CD4-positive, alpha-beta T cell treated with Interleukin-17A for 1 hour (primary cell): ENCODE data around the gene FGB.

Source experiments
- DNase-seq: peaks from one replicate; pipeline ENCODE4 v3.0.0-alpha.2; 2020

FGB gene

DNA sequence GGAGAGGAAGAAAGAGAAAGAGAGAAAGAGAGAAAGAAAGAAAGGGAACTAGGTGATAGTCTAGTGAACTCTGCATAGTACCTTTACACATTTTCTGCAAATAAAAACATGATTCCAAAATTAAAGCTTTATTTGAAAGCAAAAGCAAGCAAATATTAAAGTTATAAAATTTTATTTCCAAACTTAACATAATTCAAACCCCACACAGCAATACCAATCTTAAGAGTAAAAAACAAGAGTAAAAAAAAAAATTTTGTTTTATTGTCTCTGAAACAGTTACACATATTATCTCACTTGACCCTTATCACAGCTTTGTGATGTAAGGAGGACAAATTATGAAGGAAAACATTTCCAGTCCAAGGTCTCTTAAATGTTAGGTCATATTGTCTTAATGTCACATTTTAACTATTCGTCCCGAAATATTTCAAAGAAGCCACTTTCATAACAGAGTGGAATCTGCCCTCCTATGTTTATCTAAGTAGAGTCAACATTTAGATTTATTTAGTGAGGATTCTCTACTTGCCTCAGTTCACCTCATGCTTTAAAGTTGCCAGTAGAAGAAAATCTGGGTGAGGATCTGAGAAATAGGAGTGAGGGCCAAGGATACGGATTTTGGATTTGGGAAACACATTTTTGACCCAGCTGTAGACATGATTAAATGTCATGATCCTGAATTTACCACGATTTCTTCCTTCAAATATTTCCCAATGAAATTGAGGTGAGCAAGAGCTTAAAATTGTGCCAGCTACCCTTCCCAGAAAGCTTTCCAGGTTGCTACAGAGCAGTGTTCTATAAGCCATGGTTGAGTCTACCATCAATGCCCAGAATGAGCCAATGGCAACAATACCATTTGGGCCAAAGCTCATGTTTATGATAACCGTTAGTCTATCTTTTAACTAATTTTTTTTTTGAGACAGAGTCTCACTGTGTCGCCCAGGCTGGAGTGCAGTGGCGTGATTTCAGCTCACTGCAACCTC is 35.3 kb downstream of the FGB start:
- DNase-seq: no peak

DNA sequence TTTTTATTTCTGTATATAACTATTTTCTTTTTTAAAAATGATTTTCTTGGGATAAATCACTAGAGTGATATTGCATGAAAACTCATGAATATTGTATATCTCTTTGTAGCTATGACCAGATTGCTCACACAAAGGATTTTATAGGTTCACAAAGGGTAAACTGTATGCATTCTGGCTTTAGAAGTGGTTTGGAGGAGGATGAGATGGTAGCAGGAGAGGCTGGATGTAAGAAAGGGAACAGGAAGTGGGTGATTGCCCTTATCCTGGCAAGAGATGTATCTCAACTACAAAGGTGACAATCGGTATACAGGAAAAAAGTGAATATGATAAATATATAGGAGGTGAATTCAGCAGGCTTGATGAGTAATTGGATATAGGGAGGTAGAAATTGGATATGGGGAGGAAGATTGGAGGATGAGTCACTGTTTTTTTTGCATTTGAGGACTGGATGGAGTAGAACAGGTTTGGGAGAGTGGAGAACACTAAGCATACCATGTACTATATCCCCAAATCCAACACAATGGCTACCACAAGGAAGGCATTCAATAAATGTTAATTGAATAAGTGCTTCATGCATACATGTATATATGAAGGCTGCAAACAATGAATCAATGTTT is 39.7 kb downstream of the FGB start:
- DNase-seq: no peak

DNA sequence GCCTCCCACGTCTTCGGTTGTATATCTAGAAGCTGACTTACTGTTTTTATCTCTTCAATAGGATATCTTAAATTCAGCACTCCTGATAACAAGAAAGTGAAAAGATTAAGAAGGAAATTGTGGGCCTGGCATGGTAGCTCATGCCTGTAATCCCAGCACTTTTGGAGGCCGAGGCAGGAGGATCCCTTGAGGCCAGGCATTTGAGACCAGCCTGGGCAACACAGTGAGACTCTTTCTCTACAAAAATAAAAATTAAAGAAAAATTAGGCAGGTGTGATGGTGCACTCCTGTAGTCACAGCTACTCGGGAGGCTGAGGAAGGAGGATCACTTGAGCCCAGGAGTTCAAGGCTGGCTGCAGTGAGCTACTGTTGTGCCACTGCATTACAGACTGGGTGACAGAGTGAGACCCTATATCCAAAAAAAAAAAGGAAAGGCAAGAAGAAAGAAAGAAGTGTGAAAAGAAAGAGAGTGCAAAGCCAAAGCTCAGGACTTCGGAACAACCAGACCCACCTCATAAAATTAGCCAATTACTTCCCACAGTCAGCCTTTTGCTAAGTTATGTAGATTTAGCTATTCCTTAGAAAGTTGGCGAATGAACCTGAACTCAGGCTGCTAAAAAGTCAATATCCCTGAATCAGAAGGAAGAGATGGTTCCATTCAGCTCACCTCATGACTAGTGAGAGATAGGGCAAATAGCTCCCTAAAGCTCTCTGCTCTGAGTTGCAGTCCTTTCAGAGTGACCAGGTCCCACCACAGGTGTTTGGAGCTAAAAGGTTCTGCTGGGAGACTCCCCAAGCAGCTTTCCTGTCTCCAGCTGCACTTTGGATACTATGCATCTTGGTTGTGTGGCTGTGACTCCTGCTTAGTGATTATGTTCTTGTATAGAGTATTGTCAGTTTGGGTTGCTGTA is 40.5 kb downstream of the FGB start:
- no peak for DNase-seq

GRCh38 chr4:154604696-154605200 is 41.9 kb downstream of the FGB start:
- no peak for DNase-seq

GRCh38 chr4:154606728-154607723 is 44.2 kb downstream of the FGB start:
- DNase-seq: no peak

GRCh38 chr4:154608361-154609252 is 45.8 kb downstream of the FGB start:
- DNase-seq: no peak

DNA sequence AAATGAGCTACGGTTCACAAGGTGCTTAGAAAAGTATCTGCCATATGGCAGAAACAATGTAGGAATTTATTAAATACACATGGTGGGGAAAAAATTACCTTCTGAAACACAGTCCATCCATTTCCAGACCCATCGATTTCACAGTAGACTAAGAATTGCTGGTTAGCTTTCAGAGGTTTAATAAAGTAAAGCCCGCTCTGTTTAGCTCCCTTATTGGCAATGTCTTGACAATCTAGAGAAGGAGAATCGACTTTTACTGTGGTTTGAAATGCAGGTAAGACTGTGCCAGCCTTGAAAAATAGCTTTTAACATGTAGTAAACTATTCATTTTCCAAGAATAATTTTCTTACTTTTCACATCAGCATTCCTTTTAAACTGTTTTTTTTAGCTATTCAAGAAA is 46.7 kb downstream of the FGB start:
- DNase-seq: no peak

- no peak for DNase-seq
Measured at GRCh38 chr4:154610582-154610981, 47.8 kb downstream of the FGB start.

DNA sequence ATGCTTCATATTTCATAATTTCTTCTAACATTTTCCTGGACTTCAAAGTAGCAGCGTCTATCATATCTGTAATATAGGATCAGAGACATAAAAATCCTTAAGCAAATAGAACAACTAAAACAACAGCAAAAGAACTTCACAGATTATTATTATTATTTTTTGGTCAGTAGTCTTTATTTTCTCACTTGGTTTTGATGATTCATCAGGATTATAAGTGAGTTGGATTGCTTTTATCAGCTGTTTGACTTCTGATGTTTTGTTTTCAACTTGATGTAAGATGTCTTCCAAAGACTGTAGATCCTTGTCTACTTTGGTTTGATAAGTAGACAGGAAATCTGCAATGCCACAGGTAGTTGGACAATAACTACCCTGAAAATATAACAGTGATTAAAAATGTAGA is 49.0 kb downstream of the FGB start:
- no peak for DNase-seq

GRCh38 chr4:154612472-154613414 is 49.9 kb downstream of the FGB start, which contains the start of gene FGG:
FGG (minus strand) TSS chr4:154612656; CDS start chr4:154612609, 47 bp downstream.
- DNase-seq: no peak

DNA sequence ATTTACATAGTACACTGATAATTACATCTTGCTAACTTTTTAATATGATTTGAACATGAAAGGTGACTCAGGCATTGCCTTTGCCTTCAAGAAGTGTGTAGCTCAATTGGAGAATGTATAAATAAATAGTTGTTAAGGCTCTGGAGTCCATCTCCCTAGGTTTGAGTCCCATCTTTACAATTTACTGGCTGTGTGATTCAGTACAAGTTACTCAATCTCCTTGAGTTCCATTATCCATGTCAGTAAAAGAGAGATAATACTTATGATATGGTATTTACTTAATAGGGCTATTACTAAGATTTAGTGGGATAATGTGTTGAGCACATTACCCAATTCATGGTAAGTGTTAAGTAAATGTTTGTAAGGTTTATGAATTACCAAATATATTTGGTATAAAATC is 51.5 kb downstream of the FGB start:
- DNase-seq: no peak

GRCh38 chr4:154615211-154615610 is 52.4 kb downstream of the FGB start:
- DNase-seq: no peak

- DNase-seq: no peak
Measured at GRCh38 chr4:154616287-154616686, 53.5 kb downstream of the FGB start.

- DNase-seq: peak; percentile 9
Measured at GRCh38 chr4:154616731-154617130, 53.9 kb downstream of the FGB start.

DNA sequence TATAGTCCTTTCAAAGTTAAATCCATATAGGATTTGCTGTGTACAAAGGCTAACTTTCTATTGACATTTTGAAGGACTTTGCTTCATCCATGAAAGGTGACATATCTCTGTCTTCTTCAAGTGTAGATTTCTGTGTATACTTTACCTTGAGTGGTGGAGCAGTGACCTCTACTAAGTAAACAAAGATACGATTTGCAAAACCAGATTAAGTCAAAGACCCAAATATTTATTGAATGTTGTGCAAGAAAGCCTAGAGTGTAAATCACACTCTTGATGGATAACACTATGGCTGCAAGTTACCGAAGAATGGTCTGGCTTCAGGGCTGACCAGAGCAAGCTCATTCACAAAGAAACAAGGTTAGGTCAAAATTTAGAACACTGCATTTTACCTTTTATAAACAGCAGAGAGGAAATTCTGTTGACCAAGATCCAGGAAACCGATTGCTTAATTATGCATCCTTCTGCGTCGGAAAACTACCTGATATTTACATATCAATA is 55.1 kb downstream of the FGB start:
- DNase-seq: no peak

GRCh38 chr4:154618708-154619315 is 56.0 kb downstream of the FGB start:
- DNase-seq: peak; percentile 55

DNA sequence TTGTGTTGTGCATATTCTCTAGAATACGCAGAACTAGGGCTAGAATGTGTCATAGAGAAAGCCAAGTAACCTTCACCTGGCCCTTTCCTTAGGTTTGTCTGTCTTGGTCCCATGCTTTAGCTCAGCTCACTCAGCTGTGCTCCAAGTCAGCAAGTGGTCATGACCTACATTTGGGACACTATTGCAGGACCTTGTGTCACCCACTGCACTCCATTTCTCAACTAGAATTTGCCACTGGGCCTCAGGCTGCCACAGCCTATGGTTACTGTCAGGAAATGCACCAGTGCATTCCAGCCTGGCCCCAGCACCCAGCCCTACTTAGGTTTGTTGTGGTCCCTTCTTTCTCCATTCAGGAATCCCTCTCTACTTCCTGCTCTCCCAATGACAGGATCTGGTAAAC is 57.3 kb downstream of the FGB start:
- no peak for DNase-seq
